Measurements from ENCODE around the gene KLK14.

Gene KLK14

DNA sequence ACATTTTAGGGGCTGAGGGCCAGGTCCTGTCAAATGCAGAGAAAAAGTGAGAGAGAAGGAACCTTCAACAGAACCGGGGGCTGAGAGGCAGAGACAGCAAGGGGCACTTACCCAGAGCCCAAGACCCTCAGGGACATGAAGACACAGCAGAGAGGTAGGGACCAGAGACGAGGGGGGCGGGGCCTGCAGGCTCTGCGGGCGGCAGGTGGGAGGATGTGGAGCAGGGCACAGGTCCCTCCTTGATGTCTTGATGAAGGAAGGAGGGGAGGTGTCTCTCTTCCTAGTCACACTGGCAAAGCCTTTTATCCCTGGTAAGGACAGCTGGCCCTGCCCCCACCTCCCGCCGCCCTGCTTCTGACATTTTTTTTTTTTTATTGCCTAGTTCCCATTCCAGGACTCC, at the start of gene KLK14:
Gene KLK14 (minus strand): TSS at position 277 of the 400 bp plus-strand sequence. CDS start 273 bp downstream, at position 4.
- DNase-seq (ENCODE audit: low read depth), result no peak

DNA sequence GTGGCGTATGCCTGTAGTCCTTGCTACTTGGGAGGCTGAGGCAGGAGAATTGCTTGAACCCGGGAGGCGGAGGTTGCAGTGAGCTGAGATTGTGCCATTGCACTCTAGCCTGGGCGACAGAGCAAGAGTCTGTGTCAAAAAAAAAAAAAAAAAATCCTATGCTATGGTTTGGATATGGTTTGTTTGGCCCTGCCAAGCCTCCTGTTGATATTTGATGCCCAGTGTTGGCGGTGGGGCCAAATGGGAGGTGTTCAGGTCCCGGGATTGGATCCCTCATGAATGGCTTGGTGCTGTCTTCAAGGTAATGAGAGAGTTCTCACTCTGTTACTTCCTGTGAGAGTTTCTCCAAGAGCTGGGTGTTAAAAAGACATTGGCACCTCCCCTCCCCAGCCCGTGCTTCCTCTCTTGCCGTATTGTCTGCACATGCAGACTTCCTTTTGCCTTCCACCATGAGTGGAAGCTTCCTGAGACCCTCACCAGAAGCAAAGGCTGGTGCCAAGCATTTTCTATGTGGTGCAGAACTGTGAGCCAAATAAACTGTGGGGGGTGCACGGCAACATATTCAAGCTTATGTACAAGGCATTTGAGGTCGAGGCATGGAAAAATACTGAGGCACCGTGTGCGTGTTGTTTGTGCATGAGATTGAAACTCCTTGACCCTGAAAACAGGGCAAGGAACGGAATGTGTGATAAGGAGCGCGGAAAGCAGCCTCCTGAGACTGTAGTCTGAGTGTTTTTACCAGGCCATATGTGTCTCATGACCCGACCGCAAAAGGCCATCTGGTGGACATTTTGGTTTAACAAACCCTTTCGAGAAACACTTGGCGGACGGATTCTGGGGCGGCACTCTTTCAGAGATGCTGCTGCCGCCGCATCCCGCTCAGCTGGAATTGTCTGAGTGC, 49.3 kb upstream of the KLK14 start:
- peak; percentile 9 for DNase-seq (ENCODE audit: low read depth)

GRCh38 chr19:51129716-51130115, 47.0 kb upstream of the KLK14 start:
- no peak for DNase-seq (ENCODE audit: low read depth)

DNA sequence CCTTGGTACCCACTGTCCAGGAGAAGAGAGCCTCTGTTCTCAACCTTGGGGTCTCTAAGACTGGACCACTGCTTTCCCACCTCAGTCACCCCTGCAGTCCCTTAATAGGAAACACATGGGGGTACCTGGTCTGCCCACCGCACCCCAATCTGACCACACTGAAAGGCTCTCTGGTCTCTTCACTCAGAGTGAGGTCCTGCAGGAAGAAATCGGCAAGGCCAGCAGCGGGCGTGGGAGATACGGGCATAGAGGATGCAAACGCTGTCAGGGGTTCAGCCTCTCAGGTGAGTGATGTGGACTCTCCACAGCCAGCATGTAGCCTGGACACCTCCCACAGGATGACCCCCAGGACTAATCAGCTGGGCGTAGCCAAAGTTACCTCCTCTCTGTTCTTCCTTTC, 45.5 kb upstream of the KLK14 start:
- DNase-seq (ENCODE audit: low read depth), result no peak

DNA sequence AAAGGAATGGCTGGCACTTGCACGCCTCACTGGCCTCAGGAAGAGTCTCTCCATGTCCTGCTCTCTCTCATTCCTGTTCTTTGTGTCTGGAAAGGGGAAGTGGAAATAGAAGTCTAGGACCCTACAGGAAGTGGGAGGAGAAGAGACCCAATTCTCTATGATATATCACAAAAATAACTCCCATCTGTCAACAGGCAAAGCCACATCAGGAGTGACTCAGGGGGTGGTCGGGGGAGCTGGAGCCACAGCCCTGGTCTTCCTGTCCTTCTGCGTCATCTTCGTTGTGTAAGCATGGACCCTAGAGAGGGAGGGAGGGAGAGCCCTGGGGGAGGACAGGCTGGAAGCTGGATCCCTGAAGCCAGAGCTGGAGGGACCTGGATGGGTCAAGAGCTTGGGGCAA, 45.1 kb upstream of the KLK14 start:
- DNase-seq (ENCODE audit: low read depth), result no peak

DNA sequence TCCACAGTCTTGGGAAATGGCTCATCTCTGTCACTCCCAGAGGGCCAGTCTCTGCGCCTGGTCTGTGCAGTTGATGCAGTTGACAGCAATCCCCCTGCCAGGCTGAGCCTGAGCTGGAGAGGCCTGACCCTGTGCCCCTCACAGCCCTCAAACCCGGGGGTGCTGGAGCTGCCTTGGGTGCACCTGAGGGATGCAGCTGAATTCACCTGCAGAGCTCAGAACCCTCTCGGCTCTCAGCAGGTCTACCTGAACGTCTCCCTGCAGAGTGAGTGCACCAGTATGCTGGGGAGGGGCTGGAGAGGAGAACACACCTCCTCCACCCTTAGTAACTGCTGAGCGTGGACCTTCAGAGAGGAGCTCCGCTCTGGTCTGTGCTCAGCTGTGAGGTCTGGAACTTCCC, 44.3 kb upstream of the KLK14 start:
- DNase-seq (ENCODE audit: low read depth), result no peak

- DNase-seq (ENCODE audit: low read depth), result no peak
Observed at GRCh38 chr19:51125421-51126075, 42.9 kb upstream of the KLK14 start.

GRCh38 chr19:51124729-51125128, 42.0 kb upstream of the KLK14 start, which contains the start of gene SIGLEC9:
Gene SIGLEC9, plus strand, starts transcription at chr19:51124906. Its CDS starts 69 bp downstream, at chr19:51124975.
- no peak for DNase-seq (ENCODE audit: low read depth)

- DNase-seq (ENCODE audit: low read depth), result no peak
Observed at GRCh38 chr19:51124216-51124615, 41.5 kb upstream of the KLK14 start.

DNA sequence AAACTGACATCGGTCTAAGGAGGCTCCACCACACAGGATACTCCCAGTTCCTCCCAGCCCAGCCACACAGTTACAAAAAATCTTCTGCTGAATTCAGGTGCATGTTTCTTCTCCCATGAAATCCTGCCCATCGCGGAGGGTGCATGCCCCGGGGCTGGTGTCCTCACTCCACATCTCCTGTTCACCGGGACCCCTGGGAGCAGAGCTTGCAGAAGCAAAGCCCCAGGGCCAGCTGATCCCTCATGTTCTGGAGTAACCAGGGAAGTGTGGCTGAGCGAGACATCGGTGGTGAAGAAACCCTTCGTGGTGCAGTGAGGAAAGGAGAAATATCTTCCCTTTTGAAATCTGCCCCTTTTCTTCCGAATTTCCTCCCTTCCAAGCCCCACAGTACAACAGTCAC, 41.1 kb upstream of the KLK14 start:
- no peak for DNase-seq (ENCODE audit: low read depth)

- no peak for DNase-seq (ENCODE audit: low read depth)
Observed at GRCh38 chr19:51123381-51123800, 40.7 kb upstream of the KLK14 start.

- DNase-seq (ENCODE audit: low read depth), result no peak
Observed at GRCh38 chr19:51122112-51122981, 39.7 kb upstream of the KLK14 start.

GRCh38 chr19:51121257-51121656, 38.6 kb upstream of the KLK14 start:
- no peak for DNase-seq (ENCODE audit: low read depth)

GRCh38 chr19:51120160-51120559, 37.5 kb upstream of the KLK14 start:
- no peak for DNase-seq (ENCODE audit: low read depth)

DNA sequence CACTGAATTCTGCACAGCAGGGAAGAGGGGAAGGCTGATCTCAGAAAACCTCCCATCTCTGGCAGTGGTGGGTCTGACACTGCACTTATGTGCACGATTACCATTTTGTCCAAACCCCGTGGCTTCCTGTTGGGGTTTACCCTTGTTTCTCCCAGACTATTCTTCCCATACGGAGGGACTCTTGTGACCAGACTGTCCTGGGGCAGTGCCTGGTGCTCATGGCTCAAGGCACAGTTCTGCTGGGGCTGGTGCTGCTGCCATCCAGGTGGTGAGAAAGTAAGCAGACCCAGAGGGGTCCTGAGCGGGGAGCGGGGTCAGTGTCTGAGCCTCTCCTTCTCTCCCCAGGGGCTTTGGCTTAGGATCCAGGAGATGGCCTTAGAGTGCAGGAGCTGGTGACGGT, 36.9 kb upstream of the KLK14 start:
- no peak for DNase-seq (ENCODE audit: low read depth)

DNA sequence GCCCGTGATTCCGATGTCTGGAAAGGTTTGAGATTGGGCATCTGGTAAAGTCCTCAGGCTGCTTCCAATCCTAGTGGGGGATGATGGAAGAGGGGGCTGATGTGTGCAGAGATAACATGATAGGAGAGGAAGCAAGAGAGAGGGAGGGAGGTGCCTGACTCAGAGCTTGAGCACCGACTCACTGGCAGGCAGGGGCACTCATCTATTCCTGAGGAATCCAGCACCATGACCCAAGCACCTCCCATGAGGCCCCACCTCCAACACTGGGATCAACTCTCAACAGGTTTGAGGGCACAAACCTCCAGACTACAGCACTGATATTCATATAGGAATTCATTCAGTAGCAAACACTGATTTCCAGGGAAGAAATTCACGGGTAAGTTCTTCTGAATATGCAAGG, 36.4 kb upstream of the KLK14 start:
- no peak for DNase-seq (ENCODE audit: low read depth)

- no peak for DNase-seq (ENCODE audit: low read depth)
Observed at GRCh38 chr19:51116736-51117286, 34.1 kb upstream of the KLK14 start.

DNA sequence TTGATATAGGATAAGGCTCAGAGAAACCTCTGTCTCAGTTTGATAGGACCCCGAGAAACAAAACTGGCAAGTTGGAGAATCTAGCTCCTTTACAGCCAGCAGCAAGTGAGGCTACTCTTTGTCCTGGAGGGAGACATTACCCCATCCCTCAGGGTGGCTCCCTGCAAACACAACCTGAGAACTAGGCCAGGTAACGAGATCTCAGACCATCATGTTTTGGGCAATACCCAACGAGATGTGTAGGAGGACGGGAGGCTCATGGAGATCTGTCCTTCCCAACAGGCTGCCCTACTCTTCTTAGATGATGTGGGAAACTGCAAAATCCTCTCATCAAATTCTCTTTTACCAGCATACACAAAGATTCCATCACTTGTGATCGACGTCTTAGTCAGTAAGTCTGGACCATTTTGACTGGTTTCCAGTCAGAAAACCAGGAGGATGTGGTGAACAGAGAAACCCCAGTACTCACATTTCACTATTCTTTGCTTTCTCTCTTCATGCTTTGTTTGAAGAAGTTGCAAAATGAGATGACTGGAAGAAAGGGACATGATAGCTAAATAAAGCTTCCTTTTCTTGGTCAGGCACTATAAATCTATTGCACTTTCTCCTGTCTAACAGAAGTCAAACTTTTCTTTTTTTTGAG, 31.5 kb upstream of the KLK14 start:
- no peak for DNase-seq (ENCODE audit: low read depth)

DNA sequence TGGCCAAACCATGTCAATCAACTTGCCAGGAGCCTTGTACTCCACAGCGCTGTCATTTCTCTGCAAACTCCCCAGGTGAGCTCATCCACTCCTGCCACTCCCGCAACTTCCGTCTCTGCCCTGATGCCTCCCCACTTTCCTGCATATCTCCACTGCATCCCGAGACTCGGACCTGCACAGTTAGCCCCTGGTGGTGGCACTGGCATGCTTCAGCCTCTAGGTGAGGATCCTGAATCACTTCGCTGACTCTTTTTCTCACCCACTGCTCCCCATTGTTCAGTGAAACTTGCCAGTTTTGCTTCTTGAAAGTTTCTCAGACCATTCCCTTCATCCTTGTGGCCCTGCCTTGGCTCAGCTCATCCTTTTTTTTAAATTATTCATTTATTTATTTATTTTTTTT, 28.9 kb upstream of the KLK14 start:
- DNase-seq (ENCODE audit: low read depth), result no peak

GRCh38 chr19:51110666-51110971, 27.9 kb upstream of the KLK14 start:
- DNase-seq (ENCODE audit: low read depth), result no peak

GRCh38 chr19:51108805-51109146, 26.1 kb upstream of the KLK14 start:
- no peak for DNase-seq (ENCODE audit: low read depth)

Data from EH (cell line).